Medulla oblongata (tissue), 1 donor: ENCODE data around the gene VSIG1.

Experiments
- DNase-seq: peaks from one replicate; pipeline ENCODE4 v3.0.0-alpha.2; 2015; ENCODE audit errors: extremely low spot score

VSIG1 gene

GRCh38 chrX:108064613-108065012 lies 19.7 kb downstream of the VSIG1 start:
- no peak for DNase-seq

- no peak for DNase-seq
These were observed 23.3 kb downstream of the VSIG1 start for GRCh38 chrX:108068121-108068520.

GRCh38 chrX:108070891-108071290 lies 26.0 kb downstream of the VSIG1 start:
- no peak for DNase-seq

- no peak for DNase-seq
These were observed 26.7 kb downstream of the VSIG1 start for GRCh38 chrX:108071578-108071977.

GRCh38 chrX:108072746-108073145 lies 27.9 kb downstream of the VSIG1 start:
- no peak for DNase-seq

GRCh38 chrX:108081110-108081509 lies 36.2 kb downstream of the VSIG1 start:
- no peak for DNase-seq

GRCh38 chrX:108087792-108088191 lies 42.9 kb downstream of the VSIG1 start:
- no peak for DNase-seq

- DNase-seq = no peak
These were observed 43.6 kb downstream of the VSIG1 start for GRCh38 chrX:108088511-108088910.

- DNase-seq = peak; percentile 2
These were observed 45.8 kb downstream of the VSIG1 start for GRCh38 chrX:108090491-108091263.

- DNase-seq = peak; percentile 97
These were observed 46.5 kb downstream of the VSIG1 start, which contains the start of the genes ATG4A and PSMD10 for GRCh38 chrX:108091264-108091877. TSS of gene ATG4A (plus strand) at chrX:108091778. CDS start at chrX:108091827, 49 bp downstream. TSS of gene PSMD10 (minus strand) at chrX:108091542. CDS start at chrX:108091520, 22 bp downstream.

GRCh38 chrX:108091878-108092291 lies 47.0 kb downstream of the VSIG1 start:
- DNase-seq = no peak

- DNase-seq = no peak
These were observed 52.5 kb downstream of the VSIG1 start for GRCh38 chrX:108097380-108097779.

- DNase-seq = no peak
These were observed 60.6 kb downstream of the VSIG1 start for GRCh38 chrX:108105473-108105872.

GRCh38 chrX:108114541-108114940 lies 69.7 kb downstream of the VSIG1 start:
- DNase-seq = no peak

- no peak for DNase-seq
These were observed 73.1 kb downstream of the VSIG1 start for GRCh38 chrX:108117988-108118387.

GRCh38 chrX:108121291-108121690 lies 76.4 kb downstream of the VSIG1 start:
- no peak for DNase-seq

GRCh38 chrX:108122748-108123147 lies 77.9 kb downstream of the VSIG1 start:
- DNase-seq = no peak

- no peak for DNase-seq
These were observed 78.9 kb downstream of the VSIG1 start for GRCh38 chrX:108123591-108124366.

GRCh38 chrX:108126661-108127060 lies 81.8 kb downstream of the VSIG1 start:
- DNase-seq = no peak

- DNase-seq = no peak
These were observed 82.3 kb downstream of the VSIG1 start for GRCh38 chrX:108127152-108127551.
